Hepatocyte (in vitro differentiated cells): ENCODE measurements around the gene ATRAID. TPM values are rescaled to one million over a fixed set of nuclear protein-coding genes. Genes with fewer than 3 reads are reported as not detected.
A peak's percentile ranks its signal among the peaks of the same experiment; 100 is the strongest.

Source experiments
- DNase-seq: peaks from one replicate; pipeline ENCODE4 v3.0.0-alpha.2; 2016; ENCODE audit warnings: low spot score
- H2AFZ ChIP-seq: fragments of 200-600 bp; sonication (generic); 2 replicates; pipeline ENCODE4 v1.6.0; 2016; ENCODE audit warnings: antibody characterized with exemption, mild to moderate bottlenecking
- H3K27ac ChIP-seq: fragments of 200-600 bp; sonication (generic); 2 replicates; pipeline ENCODE4 v1.5.1; 2016; ENCODE audit warnings: mild to moderate bottlenecking
- H3K27me3 ChIP-seq: fragments of 200-600 bp; sonication (generic); 2 replicates; pipeline ENCODE4 v1.6.1; 2016
- H3K36me3 ChIP-seq: fragments of 200-600 bp; sonication (generic); replicated peaks from 2 replicates; pipeline ENCODE4 v1.5.1; 2016; ENCODE audit warnings: low read depth; ENCODE audit not compliant: insufficient read depth
- H3K4me1 ChIP-seq: fragments of 200-600 bp; sonication (generic); 2 replicates; pipeline ENCODE4 v1.5.1; 2016; ENCODE audit warnings: mild to moderate bottlenecking, moderate library complexity; ENCODE audit not compliant: insufficient read depth
- H3K4me2 ChIP-seq: fragments of 200-600 bp; sonication (generic); 2 replicates; pipeline ENCODE4 v1.6.0; 2016
- H3K4me3 ChIP-seq: fragments of 200-600 bp; sonication (generic); 2 replicates; pipeline ENCODE4 v1.5.1; 2016; ENCODE audit warnings: mild to moderate bottlenecking
- H3K79me2 ChIP-seq: fragments of 200-600 bp; sonication (generic); 2 replicates; pipeline ENCODE4 v1.6.0; 2017; ENCODE audit warnings: mild to moderate bottlenecking
- H3K9me2 ChIP-seq: fragments of 200-600 bp; sonication (generic); replicated peaks from 2 replicates; pipeline ENCODE4 v1.6.0; 2017; ENCODE audit warnings: mild to moderate bottlenecking; ENCODE audit not compliant: insufficient read depth
- H3K9me3 ChIP-seq: fragments of 200-600 bp; sonication (generic); 2 replicates; pipeline ENCODE4 v1.5.1; 2016; ENCODE audit warnings: low read depth, mild to moderate bottlenecking
- H4K20me1 ChIP-seq: fragments of 200-600 bp; sonication (generic); 2 replicates; pipeline ENCODE4 v1.6.0; 2016; ENCODE audit warnings: mild to moderate bottlenecking; ENCODE audit not compliant: insufficient read depth, poor library complexity, severe bottlenecking
- EZH2 ChIP-seq: fragments of 200-600 bp; sonication (generic); IDR thresholded peaks from 2 replicates; pipeline ENCODE4 v1.6.1; 2016; ENCODE audit warnings: antibody characterized with exemption, mild to moderate bottlenecking, borderline replicate concordance
- EZH2phosphoT487 ChIP-seq: fragments of 200-600 bp; sonication (generic); IDR thresholded peaks from one replicate; pipeline ENCODE4 v1.6.1; 2018; ENCODE audit warnings: antibody characterized with exemption, mild to moderate bottlenecking, low read depth, moderate library complexity; ENCODE audit not compliant: unreplicated experiment, severe bottlenecking
- WGBS: methylation state at CpG from one replicate; pipeline ENCODE4 v1.1.6; 2016; ENCODE audit warnings: low lambda C conversion rate; ENCODE audit errors: missing lambda C conversion rate; 5-methylcytosine and 5-hydroxymethylcytosine counted together
- polyA plus RNA-seq: library from polyadenylated mRNA; unstranded; fragments of >200 nt; fragmentation: Nextera tagmentation; extraction: Ambion mirVana; gene quantifications from 2 replicates; pipeline ENCODE4 v1.2.1, GENCODE V29; 2016
- total RNA-seq: library from RNA; depleted of rRNA; stranded (reverse); fragments of >200 nt; gene quantifications from 2 replicates; pipeline ENCODE4 v1.2.3, GENCODE V29; 2014
- TF ChIP-seq, protein P1 (sequence below): fragments of 200-600 bp; sonication (generic); IDR thresholded peaks from 2 replicates; pipeline ENCODE4 v1.5.1; 2016; ENCODE audit warnings: antibody characterized with exemption, mild to moderate bottlenecking; ENCODE audit not compliant: poor library complexity

ATRAID gene
- total and polyA plus RNA-seq, 2 experiments from 2014 or later, result 173 to 259 TPM

DNA sequence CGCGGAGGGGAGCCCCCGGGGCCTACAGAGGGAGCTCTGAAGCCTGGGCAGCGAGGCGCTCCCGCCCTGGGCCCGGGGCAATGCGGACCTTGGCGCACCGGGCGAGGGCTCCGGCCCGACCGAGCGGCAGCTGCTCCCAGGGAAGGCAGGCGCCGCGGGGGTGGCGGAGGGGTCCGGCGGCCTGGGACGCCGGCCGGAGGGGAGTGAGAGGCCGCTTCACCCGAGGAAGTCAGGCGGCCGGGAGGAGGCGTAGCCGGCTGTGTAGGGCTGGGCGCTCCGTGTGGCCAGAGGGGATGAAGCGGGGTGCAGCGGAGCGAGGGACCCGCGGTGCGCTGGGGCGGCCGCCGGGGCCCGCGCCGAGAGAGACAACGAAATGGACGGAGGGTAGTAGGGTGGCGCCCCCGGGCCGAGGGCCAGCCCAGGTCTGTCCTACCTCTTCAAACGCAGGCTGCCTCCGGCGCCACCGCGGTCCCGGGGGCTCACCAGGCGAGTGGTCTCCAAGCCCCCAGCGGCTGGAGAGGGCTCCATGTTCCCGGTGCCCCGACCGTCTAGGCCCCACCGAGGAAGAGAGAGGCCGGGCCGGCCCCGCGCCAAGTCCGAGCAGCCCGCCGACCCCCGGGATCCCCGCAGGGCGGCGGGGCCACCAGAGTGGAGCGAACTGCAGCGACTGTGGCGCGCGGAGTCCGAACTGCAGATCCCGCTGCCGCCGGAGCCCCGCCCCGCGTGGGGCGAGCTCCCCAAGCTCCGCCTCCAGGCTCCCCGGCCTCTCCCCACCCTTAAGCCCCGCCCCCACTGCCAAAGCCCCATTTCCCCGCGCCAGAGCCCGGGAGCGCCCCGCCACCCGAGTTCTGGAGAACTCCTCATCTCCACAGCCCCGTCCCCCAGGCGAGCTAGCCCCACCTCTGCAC is 50.8 kb downstream of the ATRAID start, which contains the start of gene SLC30A3:
Gene SLC30A3 (minus strand): TSS at position 669 of the 908 bp plus-strand sequence. CDS start 141 bp downstream, at position 528.
- Histone ChIP-seq H3K9me3 (no peaks in the 10 kb centered on the region), H3K4me2 (peak within 1 kb of the TSS; percentile 99), H3K27me3 (peaks cover 89% of the 10 kb centered on the region), H3K4me1 (peaks cover 31% of the 10 kb centered on the region), H3K36me3 (no peaks in the 10 kb centered on the region), H2AFZ (peak within 1 kb of the TSS; percentile 47), H3K4me3 (peak within 1 kb of the TSS; percentile 36), H4K20me1 (no peaks in the 10 kb centered on the region), H3K27ac (no peak within 1 kb of the TSS), H3K79me2 (no peaks in the 10 kb centered on the region), H3K9me2 (no peaks in the 10 kb centered on the region)
- TF ChIP-seq, protein P1, sequence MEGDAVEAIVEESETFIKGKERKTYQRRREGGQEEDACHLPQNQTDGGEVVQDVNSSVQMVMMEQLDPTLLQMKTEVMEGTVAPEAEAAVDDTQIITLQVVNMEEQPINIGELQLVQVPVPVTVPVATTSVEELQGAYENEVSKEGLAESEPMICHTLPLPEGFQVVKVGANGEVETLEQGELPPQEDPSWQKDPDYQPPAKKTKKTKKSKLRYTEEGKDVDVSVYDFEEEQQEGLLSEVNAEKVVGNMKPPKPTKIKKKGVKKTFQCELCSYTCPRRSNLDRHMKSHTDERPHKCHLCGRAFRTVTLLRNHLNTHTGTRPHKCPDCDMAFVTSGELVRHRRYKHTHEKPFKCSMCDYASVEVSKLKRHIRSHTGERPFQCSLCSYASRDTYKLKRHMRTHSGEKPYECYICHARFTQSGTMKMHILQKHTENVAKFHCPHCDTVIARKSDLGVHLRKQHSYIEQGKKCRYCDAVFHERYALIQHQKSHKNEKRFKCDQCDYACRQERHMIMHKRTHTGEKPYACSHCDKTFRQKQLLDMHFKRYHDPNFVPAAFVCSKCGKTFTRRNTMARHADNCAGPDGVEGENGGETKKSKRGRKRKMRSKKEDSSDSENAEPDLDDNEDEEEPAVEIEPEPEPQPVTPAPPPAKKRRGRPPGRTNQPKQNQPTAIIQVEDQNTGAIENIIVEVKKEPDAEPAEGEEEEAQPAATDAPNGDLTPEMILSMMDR, result no peak
- TF ChIP-seq EZH2phosphoT487 (peak; percentile 68), EZH2 (peak; percentile 9)
- WGBS, result under 1% methylated on average over 28 of the region's 96 CpGs
- DNase-seq, result peak; percentile 78

DNA sequence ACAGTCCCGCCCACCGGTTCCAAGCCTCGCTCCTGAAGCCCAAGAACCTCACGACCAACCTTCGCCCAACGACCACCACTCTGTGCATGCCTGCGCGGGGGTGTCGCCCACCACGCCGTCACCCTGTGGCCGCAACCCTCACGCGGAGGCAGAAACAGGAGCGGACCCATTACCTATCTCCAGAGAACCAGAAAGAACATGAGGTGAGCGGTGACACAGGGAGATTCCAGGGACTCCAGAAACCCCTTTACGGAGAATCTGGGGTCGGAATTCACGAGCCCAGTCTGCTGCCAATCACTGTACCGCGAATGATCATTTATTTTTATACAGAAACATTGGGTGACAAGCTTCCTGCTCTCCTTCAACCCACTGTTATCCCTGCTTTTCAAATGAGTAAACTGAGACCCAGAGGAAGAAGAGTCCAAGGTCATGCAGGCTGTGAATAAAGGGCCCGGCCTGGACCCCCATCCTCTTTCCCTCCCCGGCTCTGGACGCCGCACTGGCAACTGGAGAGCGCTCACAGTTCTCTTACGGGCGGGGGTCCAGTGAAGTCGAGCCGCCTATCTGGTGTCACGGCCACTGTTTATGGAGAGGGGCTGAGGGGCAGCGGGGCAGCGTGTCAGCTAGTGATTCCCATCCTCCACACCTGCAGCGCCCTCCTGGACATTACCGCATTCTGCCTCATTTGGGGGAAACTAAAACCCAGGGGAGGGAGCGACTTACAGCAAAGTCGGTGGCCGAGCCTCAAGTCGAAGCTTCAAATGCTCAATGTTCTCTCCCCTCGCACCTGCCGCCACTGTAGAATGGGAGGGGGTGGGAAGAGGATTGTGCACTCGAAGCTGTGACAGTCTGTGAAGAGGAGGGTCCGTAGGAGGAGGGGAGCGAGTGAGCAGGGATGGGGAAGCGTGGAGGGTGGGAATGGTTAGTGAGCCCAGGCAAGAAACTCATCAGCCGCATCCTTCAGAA is 51.7 kb downstream of the ATRAID start:
- no peak for DNase-seq
- H3K36me3 ChIP-seq, result no peaks in the 10 kb centered on the region
- no peaks in the 10 kb centered on the region for H4K20me1 ChIP-seq
- peak overlapping the region; percentile 99 for H3K4me2 ChIP-seq
- no peaks in the 10 kb centered on the region for H3K9me3 ChIP-seq
- peak; percentile 59 for TF ChIP-seq EZH2phosphoT487
- TF ChIP-seq EZH2, result peak; percentile 97
- TF ChIP-seq, protein P1, result no peak
- WGBS, result 4% methylated on average over 42 of the region's 46 CpGs
- H3K9me2 ChIP-seq, result no peaks in the 10 kb centered on the region
- no peak overlapping the region for H3K27ac ChIP-seq
- H3K4me3 ChIP-seq, result peak overlapping the region; percentile 29
- H3K4me1 ChIP-seq, result peaks cover 31% of the 10 kb centered on the region
- peaks cover 87% of the 10 kb centered on the region for H3K27me3 ChIP-seq
- peak overlapping the region; percentile 81 for H2AFZ ChIP-seq
- no peaks in the 10 kb centered on the region for H3K79me2 ChIP-seq

DNA sequence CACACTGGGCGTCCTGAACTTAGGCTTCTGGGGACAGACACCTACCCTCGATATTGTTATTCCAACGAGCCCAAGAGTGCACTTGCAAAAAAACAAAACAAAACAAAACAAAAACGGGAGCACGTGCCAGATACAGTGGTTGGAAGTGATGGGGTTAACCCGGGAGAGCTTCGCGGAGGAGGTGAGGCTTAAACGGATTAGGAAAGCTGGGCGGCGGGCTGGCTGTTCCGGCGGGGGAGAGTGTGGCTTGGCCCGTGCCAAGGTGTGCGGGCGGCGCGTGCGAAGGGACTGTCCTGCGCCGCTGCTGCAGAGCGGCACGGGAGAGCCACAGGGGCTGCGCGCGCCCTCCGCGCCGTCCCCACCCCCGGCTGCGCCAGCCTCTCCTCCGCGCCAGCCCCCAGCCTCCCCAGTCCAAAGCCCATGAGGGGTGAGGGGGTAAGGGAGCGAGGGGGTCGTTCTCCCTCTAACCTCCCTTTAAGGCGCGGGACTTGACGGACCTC is 52.5 kb downstream of the ATRAID start:
- H3K27ac ChIP-seq, result no peak overlapping the region
- H3K79me2 ChIP-seq, result no peaks in the 10 kb centered on the region
- H3K36me3 ChIP-seq, result no peaks in the 10 kb centered on the region
- H3K9me3 ChIP-seq, result no peaks in the 10 kb centered on the region
- peak overlapping the region; percentile 81 for H2AFZ ChIP-seq
- 2% methylated on average over 20 of the region's 38 CpGs for whole genome bisulfite sequencing
- peaks cover 83% of the 10 kb centered on the region for H3K27me3 ChIP-seq
- H3K4me3 ChIP-seq, result no peak overlapping the region
- TF ChIP-seq EZH2phosphoT487 (no peak), EZH2 (peak; percentile 63)
- TF ChIP-seq, protein P1, result no peak
- no peaks in the 10 kb centered on the region for H3K9me2 ChIP-seq
- DNase-seq, result peak; percentile 39
- no peaks in the 10 kb centered on the region for H4K20me1 ChIP-seq
- peaks cover 31% of the 10 kb centered on the region for H3K4me1 ChIP-seq
- peak overlapping the region; percentile 99 for H3K4me2 ChIP-seq
